ENCODE measurements around the gene RNF144B.
"Not testable (repeated sequence)": the region's sequence is repeated elsewhere in the genome, so short reads cannot be mapped to it uniquely, and the experiment has no call there.

The RNF144B gene

DNA sequence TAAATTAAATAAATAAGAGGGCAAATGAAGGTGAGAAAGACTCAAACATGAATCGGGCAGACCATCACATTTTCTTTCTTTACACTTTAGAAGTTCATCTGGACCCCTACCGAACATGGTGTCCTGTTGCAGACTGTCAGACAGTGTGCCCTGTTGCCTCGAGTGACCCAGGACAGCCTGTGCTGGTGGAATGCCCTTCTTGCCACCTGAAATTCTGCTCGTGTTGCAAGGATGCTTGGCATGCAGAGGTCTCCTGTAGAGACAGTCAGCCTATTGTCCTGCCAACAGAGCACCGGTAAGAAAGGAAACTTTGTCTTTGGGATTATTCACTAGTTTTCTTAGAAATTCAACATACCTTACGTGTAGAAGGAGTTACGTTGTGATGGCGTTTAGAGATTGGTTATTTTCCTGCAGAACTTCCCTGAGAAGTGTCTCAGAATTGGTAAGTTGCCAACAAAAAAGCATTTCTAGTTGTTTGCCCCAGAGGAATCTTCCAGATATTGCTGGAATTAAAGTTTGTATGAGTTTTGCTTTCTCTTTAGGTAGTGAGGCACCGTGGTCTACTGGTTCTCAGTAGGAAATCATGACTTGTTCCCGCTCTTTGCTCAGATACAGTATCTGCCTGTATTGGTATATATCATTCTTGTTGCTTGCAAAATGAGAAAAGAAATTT is 70.1 kb downstream of the RNF144B start:
- in situ Hi-C loops (cut with MboI; ENCODE audit: low sequenced_read_pairs, unreplicated experiment), result no loop called here
- TF ChIP-seq, protein P1, sequence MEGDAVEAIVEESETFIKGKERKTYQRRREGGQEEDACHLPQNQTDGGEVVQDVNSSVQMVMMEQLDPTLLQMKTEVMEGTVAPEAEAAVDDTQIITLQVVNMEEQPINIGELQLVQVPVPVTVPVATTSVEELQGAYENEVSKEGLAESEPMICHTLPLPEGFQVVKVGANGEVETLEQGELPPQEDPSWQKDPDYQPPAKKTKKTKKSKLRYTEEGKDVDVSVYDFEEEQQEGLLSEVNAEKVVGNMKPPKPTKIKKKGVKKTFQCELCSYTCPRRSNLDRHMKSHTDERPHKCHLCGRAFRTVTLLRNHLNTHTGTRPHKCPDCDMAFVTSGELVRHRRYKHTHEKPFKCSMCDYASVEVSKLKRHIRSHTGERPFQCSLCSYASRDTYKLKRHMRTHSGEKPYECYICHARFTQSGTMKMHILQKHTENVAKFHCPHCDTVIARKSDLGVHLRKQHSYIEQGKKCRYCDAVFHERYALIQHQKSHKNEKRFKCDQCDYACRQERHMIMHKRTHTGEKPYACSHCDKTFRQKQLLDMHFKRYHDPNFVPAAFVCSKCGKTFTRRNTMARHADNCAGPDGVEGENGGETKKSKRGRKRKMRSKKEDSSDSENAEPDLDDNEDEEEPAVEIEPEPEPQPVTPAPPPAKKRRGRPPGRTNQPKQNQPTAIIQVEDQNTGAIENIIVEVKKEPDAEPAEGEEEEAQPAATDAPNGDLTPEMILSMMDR (IDR thresholded peaks at IDR 0.05; ENCODE audit: borderline replicate concordance, control extremely low read depth, extremely low read depth, insufficient read depth, missing control alignments), result no peak
- no peak for DNase-seq (ENCODE audit: low spot score)

DNA sequence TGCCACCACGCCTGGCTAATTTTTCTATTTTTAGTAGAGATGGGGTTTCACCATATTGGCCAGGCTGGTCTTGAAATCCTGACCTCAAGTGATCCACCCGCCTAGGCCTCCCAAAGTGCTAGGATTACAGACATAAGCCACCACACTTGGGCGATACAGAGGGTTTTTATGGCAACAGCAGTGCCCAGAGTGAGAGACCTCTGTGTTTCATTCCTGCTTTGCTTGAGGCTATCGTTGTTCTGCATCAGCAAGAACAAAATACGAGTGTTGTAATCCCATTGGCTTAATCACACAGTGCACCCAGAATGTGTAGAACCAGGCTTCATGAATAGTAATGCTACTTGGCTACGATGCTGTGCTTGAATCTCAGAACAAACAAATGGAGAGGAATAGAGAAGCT is 70.9 kb downstream of the RNF144B start:
- in situ Hi-C loops (cut with MboI; ENCODE audit: low sequenced_read_pairs, unreplicated experiment); DNase-seq (ENCODE audit: low spot score): not testable (repeated sequence)

DNA sequence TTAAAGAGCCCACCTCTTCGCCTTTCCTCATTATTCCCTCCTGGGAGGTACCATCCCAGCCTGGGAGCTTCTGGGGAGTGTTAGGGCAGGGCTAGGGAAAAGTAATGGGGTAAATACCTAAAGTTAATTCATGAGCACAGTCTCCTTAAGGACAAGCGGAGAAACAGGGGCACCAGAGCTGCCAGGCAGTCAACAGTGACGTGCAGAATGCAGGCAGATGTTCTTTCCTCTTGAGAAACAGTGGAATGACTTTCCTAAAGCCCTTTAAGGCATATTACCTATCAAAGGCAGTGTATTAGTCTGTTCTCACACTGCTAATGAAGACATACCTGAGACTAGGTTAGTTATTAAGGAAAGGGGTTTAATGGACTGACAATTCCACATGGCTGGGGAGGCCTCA is 76.3 kb downstream of the RNF144B start:
- in situ Hi-C loops (cut with MboI; ENCODE audit: low sequenced_read_pairs, unreplicated experiment), result no loop called here
- DNase-seq (ENCODE audit: low spot score), result no peak
- TF ChIP-seq, protein P1 (IDR thresholded peaks at IDR 0.05; ENCODE audit: borderline replicate concordance, control extremely low read depth, extremely low read depth, insufficient read depth, missing control alignments), result no peak

DNA sequence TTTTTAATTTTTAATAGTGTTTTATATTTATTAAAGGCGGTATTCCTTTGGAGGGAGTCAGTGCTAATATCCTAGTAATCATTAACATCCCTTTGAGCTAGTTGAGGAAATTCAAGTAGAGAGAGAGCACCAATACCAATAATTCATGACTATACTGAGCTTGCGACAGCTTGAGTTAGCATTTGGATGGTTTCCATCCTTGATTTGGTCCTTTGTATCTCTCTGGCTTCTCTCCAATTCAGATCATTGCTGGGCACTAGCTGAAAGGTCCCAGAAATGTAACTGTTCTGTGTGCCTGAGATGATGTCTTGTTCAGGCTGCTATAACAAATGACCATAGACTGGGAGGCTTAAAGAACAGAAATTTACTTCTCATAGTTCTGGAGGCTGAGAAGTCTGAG is 77.0 kb downstream of the RNF144B start:
- DNase-seq (ENCODE audit: low spot score), result no peak
- in situ Hi-C loops (cut with MboI; ENCODE audit: low sequenced_read_pairs, unreplicated experiment), result no loop called here
- TF ChIP-seq, protein P1 (IDR thresholded peaks at IDR 0.05; ENCODE audit: borderline replicate concordance, control extremely low read depth, extremely low read depth, insufficient read depth, missing control alignments), result no peak

DNA sequence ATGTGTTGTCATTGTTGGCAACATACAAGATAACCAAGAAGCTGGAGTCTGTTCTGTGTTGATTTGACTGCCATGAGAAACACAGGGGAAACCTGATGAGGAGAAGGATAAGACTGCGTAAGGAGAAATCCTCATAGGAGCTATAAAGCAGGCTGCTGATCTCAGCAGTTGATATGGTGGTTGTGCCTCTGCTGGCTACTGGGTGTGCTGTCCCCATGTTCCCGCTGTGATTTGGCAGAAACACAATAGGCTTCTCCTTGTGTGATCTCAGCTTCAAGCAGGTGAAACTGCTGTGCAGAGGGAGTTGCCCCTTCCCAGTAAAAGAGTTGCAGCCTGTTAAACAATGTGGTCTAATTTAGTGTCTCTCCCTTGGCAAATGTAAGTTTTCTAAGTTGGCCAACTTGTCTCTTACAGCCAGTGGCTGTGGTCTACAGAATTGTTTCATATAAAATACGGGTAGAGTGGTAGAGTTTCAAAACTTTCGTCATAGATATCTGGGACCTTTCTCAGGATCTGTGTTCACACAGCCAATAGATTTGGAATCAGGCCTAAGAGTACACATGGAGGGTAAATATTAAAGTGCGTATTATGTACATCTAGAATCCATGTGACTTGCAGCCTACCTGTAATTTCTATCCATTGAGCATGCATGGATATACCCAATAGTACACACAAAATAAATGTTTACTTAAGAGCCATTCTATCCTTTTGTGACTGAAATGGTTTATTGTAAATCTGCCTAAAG is 78.4 kb downstream of the RNF144B start:
- in situ Hi-C loops (cut with MboI; ENCODE audit: low sequenced_read_pairs, unreplicated experiment), result no loop called here
- no peak for DNase-seq (ENCODE audit: low spot score)
- TF ChIP-seq, protein P1 (IDR thresholded peaks at IDR 0.05; ENCODE audit: borderline replicate concordance, control extremely low read depth, extremely low read depth, insufficient read depth, missing control alignments), result no peak

DNA sequence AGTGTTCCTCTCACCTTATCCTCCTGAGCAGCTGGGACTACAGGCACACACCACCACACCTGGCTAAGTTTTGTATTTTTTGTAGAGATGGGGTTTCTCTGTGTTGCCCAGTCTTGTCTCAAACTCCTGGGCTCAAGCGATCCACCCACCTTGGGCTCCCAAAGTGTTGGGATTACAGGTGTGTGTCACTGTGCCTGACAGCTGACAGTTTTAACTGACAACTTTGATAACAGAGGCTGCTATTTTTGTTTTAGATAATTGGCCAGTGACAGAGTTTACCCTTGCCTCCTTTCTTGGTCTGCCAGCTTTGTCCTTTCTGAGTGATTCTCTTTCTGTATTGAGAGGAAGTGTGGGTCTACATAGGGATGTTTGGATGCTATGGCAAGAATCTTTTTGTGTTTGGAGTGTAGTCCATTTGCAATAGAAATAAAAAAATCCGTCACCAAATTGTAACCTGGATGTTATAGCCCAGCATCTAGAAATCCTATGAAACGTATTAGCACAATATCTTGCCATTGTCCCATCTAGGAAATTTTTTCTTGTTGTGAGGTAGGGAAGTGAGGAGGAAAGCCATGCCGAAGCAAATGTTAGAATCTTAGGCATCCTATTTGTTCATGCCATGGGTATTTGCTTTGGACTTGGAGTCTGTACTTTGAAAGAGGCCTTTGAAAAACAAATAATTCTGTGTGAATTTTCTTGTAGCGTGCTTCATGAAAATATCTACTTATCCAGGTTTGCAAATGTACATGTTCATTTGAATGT is 80.8 kb downstream of the RNF144B start:
- TF ChIP-seq, protein P1 (IDR thresholded peaks at IDR 0.05; ENCODE audit: borderline replicate concordance, control extremely low read depth, extremely low read depth, insufficient read depth, missing control alignments), result no peak
- no peak for DNase-seq (ENCODE audit: low spot score)
- in situ Hi-C loops (cut with MboI; ENCODE audit: low sequenced_read_pairs, unreplicated experiment), result no loop called here

DNA sequence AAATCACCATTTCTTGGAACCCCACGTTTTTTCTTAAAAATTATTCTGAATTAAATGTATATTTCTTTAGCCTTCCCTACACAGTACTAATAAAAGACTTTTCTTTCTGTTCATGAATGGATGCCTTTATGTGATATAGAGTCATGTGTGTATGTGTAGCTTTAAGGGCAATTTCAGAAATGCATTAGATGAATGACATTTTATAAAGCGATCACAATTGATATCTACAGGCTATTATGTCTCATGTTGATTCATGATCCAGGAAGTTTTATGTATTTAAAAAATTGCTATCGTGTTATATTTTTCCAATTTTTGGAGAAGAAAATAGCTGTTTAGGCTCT is 81.3 kb downstream of the RNF144B start:
- TF ChIP-seq, protein P1 (IDR thresholded peaks at IDR 0.05; ENCODE audit: borderline replicate concordance, control extremely low read depth, extremely low read depth, insufficient read depth, missing control alignments), result no peak
- in situ Hi-C loops (cut with MboI; ENCODE audit: low sequenced_read_pairs, unreplicated experiment), result no loop called here
- DNase-seq (ENCODE audit: low spot score), result no peak
